Stimulated activated CD8-positive, alpha-beta memory T cell treated with anti-CD3 and anti-CD28 coated beads, Interleukin-15, amount 100 ng/mL, for 24 hours (primary cell): ENCODE data around the gene POP4.

ENCODE experiments used
- DNase-seq: peaks from one replicate; pipeline ENCODE4 v3.0.0-alpha.2; 2020; ENCODE audit warnings: low read depth

POP4 gene

GRCh38 chr19:29576761-29577648 is 29.1 kb upstream of the POP4 start:
- DNase-seq: no peak

- no peak for DNase-seq
These were observed 28.5 kb upstream of the POP4 start for GRCh38 chr19:29577649-29577963.

- DNase-seq: no peak
These were observed 27.7 kb upstream of the POP4 start for GRCh38 chr19:29578349-29578748.

GRCh38 chr19:29579308-29579910 is 26.7 kb upstream of the POP4 start:
- DNase-seq: no peak

- no peak for DNase-seq
These were observed 24.7 kb upstream of the POP4 start for GRCh38 chr19:29581398-29581797.

GRCh38 chr19:29583196-29583999 is 22.7 kb upstream of the POP4 start:
- no peak for DNase-seq

GRCh38 chr19:29586401-29586800 is 19.7 kb upstream of the POP4 start:
- no peak for DNase-seq

- no peak for DNase-seq
These were observed 19.0 kb upstream of the POP4 start for GRCh38 chr19:29587059-29587458.

- no peak for DNase-seq
These were observed 18.5 kb upstream of the POP4 start for GRCh38 chr19:29587518-29587986.

GRCh38 chr19:29588095-29588494 is 18.0 kb upstream of the POP4 start:
- no peak for DNase-seq

- DNase-seq: no peak
These were observed 15.8 kb upstream of the POP4 start for GRCh38 chr19:29590278-29590677.

GRCh38 chr19:29591670-29592069 is 14.4 kb upstream of the POP4 start:
- DNase-seq: no peak

- no peak for DNase-seq
These were observed 12.2 kb upstream of the POP4 start for GRCh38 chr19:29593869-29594268.

- no peak for DNase-seq
These were observed 9.9 kb upstream of the POP4 start for GRCh38 chr19:29596080-29596727.

- no peak for DNase-seq
These were observed 9.1 kb upstream of the POP4 start for GRCh38 chr19:29596885-29597525.

- DNase-seq: no peak
These were observed 8.0 kb upstream of the POP4 start for GRCh38 chr19:29598036-29598435.

- DNase-seq: no peak
These were observed 7.6 kb upstream of the POP4 start for GRCh38 chr19:29598496-29598895.

- no peak for DNase-seq
These were observed 2.8 kb upstream of the POP4 start for GRCh38 chr19:29603308-29603707.

GRCh38 chr19:29606420-29606747 is 301 bp downstream of the POP4 start:
- DNase-seq: no peak

- no peak for DNase-seq
These were observed 3.6 kb downstream of the POP4 start for GRCh38 chr19:29609636-29610035.

GRCh38 chr19:29610213-29610573 is 4.1 kb downstream of the POP4 start:
- DNase-seq: no peak
